ENCODE data around the gene CHD6. TPM values are rescaled to one million over a fixed set of nuclear protein-coding genes. Genes with fewer than 3 reads are reported as not detected.

The CHD6 gene
- total and polyA plus RNA-seq, 2 of the 13 experiments (the other 11 are each of a cell fraction or from before 2014, with no cell fraction given) = 14.4 to 52.0 TPM

GRCh38 chr20:41538810-41539596, 79.2 kb downstream of the CHD6 start (continued):
- TF ChIP-seq ZNF281 (CRISPR knock-in tag; IDR thresholded peaks at IDR 0.05; ENCODE audit: borderline replicate concordance) (no peak; the same call in 1 of the 2 replicates), ATAD3A (CRISPR knock-in tag; IDR thresholded peaks at IDR 0.05) (no peak; the same call in 1 of the 2 replicates), TP53 (CRISPR knock-in tag; conservative IDR thresholded peaks at IDR 0.05) (no peak), ZNF362 (CRISPR knock-in tag; IDR thresholded peaks at IDR 0.05; ENCODE audit: borderline replicate concordance) (no peak; the same call in 1 of the 2 replicates), PHF5A (CRISPR knock-in tag; IDR thresholded peaks at IDR 0.05; ENCODE audit: low read depth, unreplicated experiment) (peak; percentile 47), RAD21 (CRISPR knock-in tag; IDR thresholded peaks at IDR 0.05) (peak; percentile 50), PRMT3 (CRISPR knock-in tag; IDR thresholded peaks at IDR 0.05; ENCODE audit: borderline replicate concordance, low read depth) (no peak), ZBTB7B (CRISPR knock-in tag; IDR thresholded peaks at IDR 0.05) (peak; percentile 82; the same call in 1 of the 2 replicates), ZNF12 (CRISPR knock-in tag; IDR thresholded peaks at IDR 0.05) (peak; percentile 75; the same call in 1 of the 2 replicates), TOE1 (CRISPR knock-in tag; IDR thresholded peaks at IDR 0.05) (no peak), ZNF768 (CRISPR knock-in tag; IDR thresholded peaks at IDR 0.05) (no peak), ELK4 (CRISPR knock-in tag; IDR thresholded peaks at IDR 0.05; ENCODE audit: borderline replicate concordance) (no peak), AHDC1 (CRISPR knock-in tag; IDR thresholded peaks at IDR 0.05; ENCODE audit: borderline replicate concordance) (peak; percentile 86; the same call in 1 of the 2 replicates), ZNF547 (CRISPR knock-in tag; IDR thresholded peaks at IDR 0.05) (no peak; the same call in 1 of the 2 replicates), RBAK (CRISPR knock-in tag; IDR thresholded peaks at IDR 0.05) (no peak), HOXA7 (CRISPR knock-in tag; IDR thresholded peaks at IDR 0.05) (no peak), SALL2 (CRISPR knock-in tag; IDR thresholded peaks at IDR 0.05) (no peak)

Measured in HepG2 (cell line).